Measurements from ENCODE around the gene MED16.

DNA sequence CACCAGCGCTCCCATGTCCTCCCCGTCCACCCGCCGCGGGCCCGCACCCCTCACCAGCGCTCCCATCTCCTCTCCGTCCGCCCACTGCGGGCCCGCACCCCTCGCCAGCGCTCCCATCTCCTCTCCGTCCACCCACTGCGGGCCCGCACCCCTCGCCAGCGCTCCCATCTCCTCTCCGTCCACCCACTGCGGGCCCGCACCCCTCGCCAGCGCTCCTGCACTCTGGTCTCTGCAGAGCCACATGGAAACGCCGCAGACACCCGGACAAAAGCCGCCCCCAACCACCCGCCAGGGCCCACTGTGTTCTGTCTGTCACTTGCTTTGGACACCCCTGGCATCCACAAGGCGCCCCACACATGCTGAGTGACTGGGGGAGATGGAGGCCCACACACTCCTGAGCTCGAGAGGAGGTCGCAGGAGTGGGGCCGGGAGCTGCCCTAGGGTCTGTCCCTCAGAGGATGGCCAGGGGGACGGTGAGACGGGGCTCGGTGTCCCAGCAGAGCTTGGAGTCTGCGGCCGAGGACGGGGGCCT is 26.2 kb downstream of the MED16 start:
- TF ChIP-seq, protein P1, sequence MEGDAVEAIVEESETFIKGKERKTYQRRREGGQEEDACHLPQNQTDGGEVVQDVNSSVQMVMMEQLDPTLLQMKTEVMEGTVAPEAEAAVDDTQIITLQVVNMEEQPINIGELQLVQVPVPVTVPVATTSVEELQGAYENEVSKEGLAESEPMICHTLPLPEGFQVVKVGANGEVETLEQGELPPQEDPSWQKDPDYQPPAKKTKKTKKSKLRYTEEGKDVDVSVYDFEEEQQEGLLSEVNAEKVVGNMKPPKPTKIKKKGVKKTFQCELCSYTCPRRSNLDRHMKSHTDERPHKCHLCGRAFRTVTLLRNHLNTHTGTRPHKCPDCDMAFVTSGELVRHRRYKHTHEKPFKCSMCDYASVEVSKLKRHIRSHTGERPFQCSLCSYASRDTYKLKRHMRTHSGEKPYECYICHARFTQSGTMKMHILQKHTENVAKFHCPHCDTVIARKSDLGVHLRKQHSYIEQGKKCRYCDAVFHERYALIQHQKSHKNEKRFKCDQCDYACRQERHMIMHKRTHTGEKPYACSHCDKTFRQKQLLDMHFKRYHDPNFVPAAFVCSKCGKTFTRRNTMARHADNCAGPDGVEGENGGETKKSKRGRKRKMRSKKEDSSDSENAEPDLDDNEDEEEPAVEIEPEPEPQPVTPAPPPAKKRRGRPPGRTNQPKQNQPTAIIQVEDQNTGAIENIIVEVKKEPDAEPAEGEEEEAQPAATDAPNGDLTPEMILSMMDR (conservative IDR thresholded peaks at IDR 0.05; ENCODE audit: low read depth, low read length) = no peak
- no peak for TF ChIP-seq EZH2 (IDR thresholded peaks at IDR 0.05; ENCODE audit: borderline replicate concordance, low read depth, low read length, poor library complexity, severe bottlenecking)
